SK-N-MC (cell line): ENCODE measurements around the gene PGBD2.

Experiments
- EZH2 ChIP-seq: fragments of 200-600 bp; sonication (generic); IDR thresholded peaks from one replicate; pipeline ENCODE4 v1.6.1; 2017; ENCODE audit warnings: antibody characterized with exemption
- POLR2AphosphoS5 ChIP-seq: IDR thresholded peaks from 2 replicates; pipeline ENCODE4 v1.6.1; 2012; ENCODE audit warnings: mild to moderate bottlenecking, low read depth, low read length, borderline replicate concordance

DNA sequence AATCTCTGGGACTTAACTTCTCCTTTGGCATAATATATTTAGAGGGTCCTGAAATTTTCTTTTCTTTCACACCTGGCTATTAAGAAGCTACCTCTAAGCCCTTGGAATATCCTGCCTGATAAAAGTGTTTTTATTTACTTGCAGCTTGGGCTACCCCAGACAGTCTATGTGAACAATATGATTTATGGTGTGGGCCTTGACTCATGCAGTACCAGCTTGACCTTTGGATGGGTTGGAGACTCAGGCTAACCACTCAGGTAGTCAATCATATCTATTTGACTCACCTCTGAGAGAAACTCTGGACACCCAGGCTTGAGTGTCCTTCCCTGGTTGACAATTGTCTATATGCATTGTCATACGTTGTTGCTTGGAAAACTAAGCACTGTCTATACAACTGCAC is 13.4 kb upstream of the PGBD2 start:
- no peak for TF ChIP-seq POLR2AphosphoS5
- no peak for TF ChIP-seq EZH2
